Measurements from ENCODE around the gene GALNT18. TPM values are rescaled to one million over a fixed set of nuclear protein-coding genes. Genes with fewer than 3 reads are reported as not detected.

GALNT18 gene
- polyA plus RNA-seq, 1 donor (not counting 4 experiments of a cell fraction or from before 2014, with no cell fraction given): 27.2 TPM

DNA sequence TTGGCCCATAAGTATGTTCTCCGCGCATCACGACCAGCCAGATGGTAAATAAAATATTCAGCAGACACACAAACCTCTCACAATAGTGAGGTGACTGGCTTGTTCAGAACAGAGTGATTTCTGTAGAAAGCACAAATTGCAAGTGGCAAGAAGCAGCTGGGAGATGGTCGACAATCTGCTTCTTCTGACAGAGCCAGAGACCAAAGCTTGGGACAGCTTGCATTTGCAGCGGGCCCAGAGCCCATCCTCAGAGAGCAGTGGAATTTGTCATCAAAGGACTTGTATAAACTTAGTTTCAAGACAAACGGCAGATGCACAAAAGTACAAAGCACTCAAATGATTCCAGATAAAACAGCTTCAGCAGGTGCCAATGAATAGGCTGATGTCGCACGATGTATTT lies 7.6 kb upstream of the GALNT18 start:
- no peaks in the 10 kb centered on the region for H4K20me1 ChIP-seq (ENCODE audit: control insufficient read depth, extremely low read depth, insufficient read depth, low read length)
- dilution Hi-C loops (cut with MboI; ENCODE audit: extremely low pct_ligation_motif_present, low sequenced_read_pairs): no loop called here
- H3K4me2 ChIP-seq (ENCODE audit: control insufficient read depth, extremely low read depth, insufficient read depth, low read depth, low read length): no peak overlapping the region
- H3K36me3 ChIP-seq (ENCODE audit: control insufficient read depth in 2 of 2, extremely low read depth in 1 of 2, insufficient read depth in 2 of 2, low read length in 2 of 2): no peaks in the 10 kb centered on the region
- H3K27me3 ChIP-seq (ENCODE audit: control insufficient read depth, extremely low read depth, insufficient read depth, low read length): peaks cover 4% of the 10 kb centered on the region
- H3K9me1 ChIP-seq (ENCODE audit: control insufficient read depth, extremely low read depth, insufficient read depth, low read length): no peaks in the 10 kb centered on the region
- no peak overlapping the region for H3K4me3 ChIP-seq (ENCODE audit: control insufficient read depth in 2 of 3, extremely low read depth in 1 of 3, insufficient read depth in 2 of 3, low read depth in 1 of 3, low read length in 3 of 3)
- no peak overlapping the region for H3K27ac ChIP-seq (ENCODE audit: control insufficient read depth, insufficient read depth, low read length)
- no peak overlapping the region for H2AFZ ChIP-seq (ENCODE audit: control insufficient read depth, low read length)
- FAIRE-seq (no peak), DNase-seq (ENCODE audit: low read depth, low spot score) (no peak)
- no peaks in the 10 kb centered on the region for H3K79me2 ChIP-seq (ENCODE audit: control insufficient read depth, insufficient read depth, low read length)
- TF ChIP-seq, protein P1, sequence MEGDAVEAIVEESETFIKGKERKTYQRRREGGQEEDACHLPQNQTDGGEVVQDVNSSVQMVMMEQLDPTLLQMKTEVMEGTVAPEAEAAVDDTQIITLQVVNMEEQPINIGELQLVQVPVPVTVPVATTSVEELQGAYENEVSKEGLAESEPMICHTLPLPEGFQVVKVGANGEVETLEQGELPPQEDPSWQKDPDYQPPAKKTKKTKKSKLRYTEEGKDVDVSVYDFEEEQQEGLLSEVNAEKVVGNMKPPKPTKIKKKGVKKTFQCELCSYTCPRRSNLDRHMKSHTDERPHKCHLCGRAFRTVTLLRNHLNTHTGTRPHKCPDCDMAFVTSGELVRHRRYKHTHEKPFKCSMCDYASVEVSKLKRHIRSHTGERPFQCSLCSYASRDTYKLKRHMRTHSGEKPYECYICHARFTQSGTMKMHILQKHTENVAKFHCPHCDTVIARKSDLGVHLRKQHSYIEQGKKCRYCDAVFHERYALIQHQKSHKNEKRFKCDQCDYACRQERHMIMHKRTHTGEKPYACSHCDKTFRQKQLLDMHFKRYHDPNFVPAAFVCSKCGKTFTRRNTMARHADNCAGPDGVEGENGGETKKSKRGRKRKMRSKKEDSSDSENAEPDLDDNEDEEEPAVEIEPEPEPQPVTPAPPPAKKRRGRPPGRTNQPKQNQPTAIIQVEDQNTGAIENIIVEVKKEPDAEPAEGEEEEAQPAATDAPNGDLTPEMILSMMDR (optimal IDR thresholded peaks at IDR 0.05 in 1 of 3, IDR thresholded peaks at IDR 0.05 in 1 of 3, conservative IDR thresholded peaks at IDR 0.05 in 1 of 3; ENCODE audit: extremely low read depth in 1 of 3, insufficient read depth in 2 of 3, low read length in 3 of 3): no peak
- no peak for TF ChIP-seq EZH2 (IDR thresholded peaks at IDR 0.05; ENCODE audit: low read length)
- H3K9me3 ChIP-seq (ENCODE audit: control insufficient read depth, low read depth, low read length): no peaks in the 10 kb centered on the region
- H3K4me1 ChIP-seq (ENCODE audit: control insufficient read depth, extremely low read depth, insufficient read depth, low read length): no peaks in the 10 kb centered on the region
- H3K9ac ChIP-seq (ENCODE audit: control insufficient read depth, extremely low read depth, insufficient read depth, low read length): no peak overlapping the region

DNA sequence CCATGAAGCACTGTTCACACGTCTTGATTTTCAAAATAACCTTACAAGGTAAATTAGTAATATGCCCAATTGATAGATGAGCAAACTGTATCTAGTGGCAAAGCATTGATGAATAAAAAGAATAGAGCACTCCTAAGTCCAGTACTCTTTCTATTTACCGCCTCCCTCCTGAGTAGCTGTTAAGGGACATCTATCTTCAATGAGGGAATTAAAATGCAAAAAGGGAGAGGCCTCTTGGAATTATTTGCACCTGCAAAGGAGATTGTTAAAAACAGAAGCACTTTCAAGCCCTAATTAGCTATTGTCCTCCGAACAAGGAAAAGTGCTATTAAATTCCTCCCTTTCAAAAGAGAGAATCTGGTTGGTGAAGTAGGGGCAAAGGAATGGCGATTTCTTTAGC lies 6.8 kb upstream of the GALNT18 start:
- dilution Hi-C loops (cut with MboI; ENCODE audit: extremely low pct_ligation_motif_present, low sequenced_read_pairs): no loop called here
- no peaks in the 10 kb centered on the region for H3K79me2 ChIP-seq (ENCODE audit: control insufficient read depth, insufficient read depth, low read length)
- H3K9me1 ChIP-seq (ENCODE audit: control insufficient read depth, extremely low read depth, insufficient read depth, low read length): no peaks in the 10 kb centered on the region
- H3K9ac ChIP-seq (ENCODE audit: control insufficient read depth, extremely low read depth, insufficient read depth, low read length): no peak overlapping the region
- H2AFZ ChIP-seq (ENCODE audit: control insufficient read depth, low read length): no peak overlapping the region
- no peak overlapping the region for H3K4me3 ChIP-seq (ENCODE audit: control insufficient read depth in 2 of 3, extremely low read depth in 1 of 3, insufficient read depth in 2 of 3, low read depth in 1 of 3, low read length in 3 of 3)
- peaks cover 4% of the 10 kb centered on the region for H3K27me3 ChIP-seq (ENCODE audit: control insufficient read depth, extremely low read depth, insufficient read depth, low read length)
- no peaks in the 10 kb centered on the region for H4K20me1 ChIP-seq (ENCODE audit: control insufficient read depth, extremely low read depth, insufficient read depth, low read length)
- DNase-seq (ENCODE audit: low read depth, low spot score): no peak
- FAIRE-seq: no peak
- no peak overlapping the region for H3K4me2 ChIP-seq (ENCODE audit: control insufficient read depth, extremely low read depth, insufficient read depth, low read depth, low read length)
- H3K4me1 ChIP-seq (ENCODE audit: control insufficient read depth, extremely low read depth, insufficient read depth, low read length): no peaks in the 10 kb centered on the region
- H3K27ac ChIP-seq (ENCODE audit: control insufficient read depth, insufficient read depth, low read length): no peak overlapping the region
- H3K36me3 ChIP-seq (ENCODE audit: control insufficient read depth in 2 of 2, extremely low read depth in 1 of 2, insufficient read depth in 2 of 2, low read length in 2 of 2): no peaks in the 10 kb centered on the region
- H3K9me3 ChIP-seq (ENCODE audit: control insufficient read depth, low read depth, low read length): no peaks in the 10 kb centered on the region
- TF ChIP-seq EZH2 (IDR thresholded peaks at IDR 0.05; ENCODE audit: low read length): no peak
- TF ChIP-seq, protein P1 (optimal IDR thresholded peaks at IDR 0.05 in 1 of 3, IDR thresholded peaks at IDR 0.05 in 1 of 3, conservative IDR thresholded peaks at IDR 0.05 in 1 of 3; ENCODE audit: extremely low read depth in 1 of 3, insufficient read depth in 2 of 3, low read length in 3 of 3): no peak

Data from keratinocyte (primary cell).